Mammary epithelial cell (primary cell): ENCODE measurements around the gene IRS2.

Experiments used
- EZH2 ChIP-seq: IDR thresholded peaks from 2 replicates; pipeline ENCODE4 v1.6.1; 2012; ENCODE audit warnings: low read length, inconsistent platforms, borderline replicate concordance
- TF ChIP-seq, protein P1 (sequence below), 2 donors: IDR thresholded peaks in 1 of 2; conservative IDR thresholded peaks in 1 of 2; 2 replicates each; pipeline ENCODE4 v1.5.1; 2011 to 2012; ENCODE audit warnings: inconsistent platforms in 2 of 2, low read length in 2 of 2, mild to moderate bottlenecking in 2 of 2, control low read depth in 1 of 2, low read depth in 1 of 2; ENCODE audit not compliant: insufficient read depth in 1 of 2; ENCODE audit errors: extremely low read depth in 1 of 2

DNA sequence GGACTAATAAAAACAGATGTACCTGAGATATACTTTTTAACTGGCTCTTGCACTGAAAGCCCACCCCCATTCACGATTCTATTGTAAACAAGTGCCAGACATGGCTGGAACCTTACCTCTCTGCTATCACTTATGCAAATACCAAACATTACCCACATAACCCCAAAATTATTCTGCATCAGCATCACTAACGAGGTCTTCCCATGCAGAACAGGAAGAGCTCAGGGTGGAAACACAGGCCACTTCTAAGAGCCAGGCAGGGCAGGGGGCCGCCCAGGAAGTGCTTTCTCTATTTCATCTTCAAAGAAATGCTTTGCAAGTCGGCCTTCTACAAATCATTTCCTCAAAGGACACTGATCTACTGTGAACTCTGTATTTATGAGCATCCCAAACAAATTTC is 7.3 kb downstream of the IRS2 start:
- TF ChIP-seq, protein P1, sequence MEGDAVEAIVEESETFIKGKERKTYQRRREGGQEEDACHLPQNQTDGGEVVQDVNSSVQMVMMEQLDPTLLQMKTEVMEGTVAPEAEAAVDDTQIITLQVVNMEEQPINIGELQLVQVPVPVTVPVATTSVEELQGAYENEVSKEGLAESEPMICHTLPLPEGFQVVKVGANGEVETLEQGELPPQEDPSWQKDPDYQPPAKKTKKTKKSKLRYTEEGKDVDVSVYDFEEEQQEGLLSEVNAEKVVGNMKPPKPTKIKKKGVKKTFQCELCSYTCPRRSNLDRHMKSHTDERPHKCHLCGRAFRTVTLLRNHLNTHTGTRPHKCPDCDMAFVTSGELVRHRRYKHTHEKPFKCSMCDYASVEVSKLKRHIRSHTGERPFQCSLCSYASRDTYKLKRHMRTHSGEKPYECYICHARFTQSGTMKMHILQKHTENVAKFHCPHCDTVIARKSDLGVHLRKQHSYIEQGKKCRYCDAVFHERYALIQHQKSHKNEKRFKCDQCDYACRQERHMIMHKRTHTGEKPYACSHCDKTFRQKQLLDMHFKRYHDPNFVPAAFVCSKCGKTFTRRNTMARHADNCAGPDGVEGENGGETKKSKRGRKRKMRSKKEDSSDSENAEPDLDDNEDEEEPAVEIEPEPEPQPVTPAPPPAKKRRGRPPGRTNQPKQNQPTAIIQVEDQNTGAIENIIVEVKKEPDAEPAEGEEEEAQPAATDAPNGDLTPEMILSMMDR (conservative IDR thresholded peaks at IDR 0.05 in 1 of 2, IDR thresholded peaks at IDR 0.05 in 1 of 2; ENCODE audit: extremely low read depth in 1 of 2, insufficient read depth in 1 of 2, low read depth in 1 of 2, low read length in 2 of 2), result no peak
- no peak for TF ChIP-seq EZH2
